ENCODE data around the gene LTF.
"Not testable (repeated sequence)": the region's sequence is repeated elsewhere in the genome, so short reads cannot be mapped to it uniquely, and the experiment has no call there.

DNA sequence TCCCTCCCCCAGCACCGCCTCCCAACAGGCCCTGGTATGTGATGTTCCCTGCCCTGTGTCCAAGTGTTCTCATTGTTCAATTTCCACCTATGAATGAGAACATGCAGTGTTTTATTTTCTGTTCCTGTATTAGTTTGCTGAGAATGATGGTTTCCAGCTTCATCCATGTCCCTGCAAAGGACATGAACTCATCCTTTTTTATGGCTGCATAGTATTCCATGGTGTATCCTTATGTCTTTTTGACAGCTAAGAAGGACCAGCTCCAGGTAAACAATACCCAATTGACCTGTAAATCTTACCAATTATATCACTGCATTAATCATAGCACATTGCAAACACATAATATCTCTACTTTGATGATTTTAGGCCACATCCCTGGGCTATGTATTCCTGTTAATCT lies 33.8 kb downstream of the LTF start:
- TF ChIP-seq, protein P1, sequence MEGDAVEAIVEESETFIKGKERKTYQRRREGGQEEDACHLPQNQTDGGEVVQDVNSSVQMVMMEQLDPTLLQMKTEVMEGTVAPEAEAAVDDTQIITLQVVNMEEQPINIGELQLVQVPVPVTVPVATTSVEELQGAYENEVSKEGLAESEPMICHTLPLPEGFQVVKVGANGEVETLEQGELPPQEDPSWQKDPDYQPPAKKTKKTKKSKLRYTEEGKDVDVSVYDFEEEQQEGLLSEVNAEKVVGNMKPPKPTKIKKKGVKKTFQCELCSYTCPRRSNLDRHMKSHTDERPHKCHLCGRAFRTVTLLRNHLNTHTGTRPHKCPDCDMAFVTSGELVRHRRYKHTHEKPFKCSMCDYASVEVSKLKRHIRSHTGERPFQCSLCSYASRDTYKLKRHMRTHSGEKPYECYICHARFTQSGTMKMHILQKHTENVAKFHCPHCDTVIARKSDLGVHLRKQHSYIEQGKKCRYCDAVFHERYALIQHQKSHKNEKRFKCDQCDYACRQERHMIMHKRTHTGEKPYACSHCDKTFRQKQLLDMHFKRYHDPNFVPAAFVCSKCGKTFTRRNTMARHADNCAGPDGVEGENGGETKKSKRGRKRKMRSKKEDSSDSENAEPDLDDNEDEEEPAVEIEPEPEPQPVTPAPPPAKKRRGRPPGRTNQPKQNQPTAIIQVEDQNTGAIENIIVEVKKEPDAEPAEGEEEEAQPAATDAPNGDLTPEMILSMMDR (conservative IDR thresholded peaks at IDR 0.05; ENCODE audit: low read length), result not testable (repeated sequence)
- TF ChIP-seq EZH2phosphoT487 (IDR thresholded peaks at IDR 0.05; ENCODE audit: borderline replicate concordance, low read depth, low read length), result not testable (repeated sequence)
